MM.1S (cell line): ENCODE data around the gene CA4.
"Not testable (repeated sequence)": the region's sequence is repeated elsewhere in the genome, so short reads cannot be mapped to it uniquely, and the experiment has no call there.

Source experiments
- CTCF ChIP-seq: fragments of 300-600 bp; sonication (generic); IDR thresholded peaks from 2 replicates; pipeline ENCODE4 v1.5.1; 2016; ENCODE audit warnings: antibody characterized with exemption, low read length, mixed read lengths
- EZH2 ChIP-seq: fragments of 300-600 bp; sonication (generic); optimal IDR thresholded peaks from 2 replicates; pipeline ENCODE3; 2017; ENCODE audit warnings: low read depth, mild to moderate bottlenecking, antibody characterized with exemption, low read length, mixed read lengths
- EZH2phosphoT487 ChIP-seq: fragments of 300-600 bp; sonication (generic); IDR thresholded peaks from 2 replicates; pipeline ENCODE4 v1.6.1; 2018; ENCODE audit warnings: antibody characterized with exemption, low read length

- TF ChIP-seq CTCF, EZH2, EZH2phosphoT487: not testable (repeated sequence)
Measured at GRCh38 chr17:60198630-60199029, 48.9 kb downstream of the CA4 start.
